Hepatocyte (in vitro differentiated cells): Measurements from ENCODE around the gene CST11.

Source experiments
- CTCF ChIP-seq: fragments of 200-600 bp; sonication (generic); IDR thresholded peaks from 2 replicates; pipeline ENCODE4 v1.5.1; 2016; ENCODE audit warnings: antibody characterized with exemption, mild to moderate bottlenecking; ENCODE audit not compliant: poor library complexity
- EZH2 ChIP-seq: fragments of 200-600 bp; sonication (generic); IDR thresholded peaks from 2 replicates; pipeline ENCODE4 v1.6.1; 2016; ENCODE audit warnings: antibody characterized with exemption, mild to moderate bottlenecking, borderline replicate concordance
- EZH2phosphoT487 ChIP-seq: fragments of 200-600 bp; sonication (generic); IDR thresholded peaks from one replicate; pipeline ENCODE4 v1.6.1; 2018; ENCODE audit warnings: antibody characterized with exemption, mild to moderate bottlenecking, low read depth, moderate library complexity; ENCODE audit not compliant: unreplicated experiment, severe bottlenecking

- no peak for TF ChIP-seq CTCF
- TF ChIP-seq EZH2: no peak
- no peak for TF ChIP-seq EZH2phosphoT487
Measured at GRCh38 chr20:23413862-23414422, 38.7 kb downstream of the CST11 start.
